GM18498 (cell line): ENCODE data around the gene TBRG1.
"Not testable (repeated sequence)": the region's sequence is repeated elsewhere in the genome, so short reads cannot be mapped to it uniquely, and the experiment has no call there.

Source experiments
- ATAC-seq: cut with Tn5 transposase; IDR thresholded peaks from one replicate; pipeline ENCODE4 v1.9.1; 2021; ENCODE audit warnings: mild to moderate bottlenecking, moderate library complexity; ENCODE audit not compliant: unreplicated experiment

The TBRG1 gene, protein sequence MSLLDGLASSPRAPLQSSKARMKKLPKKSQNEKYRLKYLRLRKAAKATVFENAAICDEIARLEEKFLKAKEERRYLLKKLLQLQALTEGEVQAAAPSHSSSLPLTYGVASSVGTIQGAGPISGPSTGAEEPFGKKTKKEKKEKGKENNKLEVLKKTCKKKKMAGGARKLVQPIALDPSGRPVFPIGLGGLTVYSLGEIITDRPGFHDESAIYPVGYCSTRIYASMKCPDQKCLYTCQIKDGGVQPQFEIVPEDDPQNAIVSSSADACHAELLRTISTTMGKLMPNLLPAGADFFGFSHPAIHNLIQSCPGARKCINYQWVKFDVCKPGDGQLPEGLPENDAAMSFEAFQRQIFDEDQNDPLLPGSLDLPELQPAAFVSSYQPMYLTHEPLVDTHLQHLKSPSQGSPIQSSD

DNA sequence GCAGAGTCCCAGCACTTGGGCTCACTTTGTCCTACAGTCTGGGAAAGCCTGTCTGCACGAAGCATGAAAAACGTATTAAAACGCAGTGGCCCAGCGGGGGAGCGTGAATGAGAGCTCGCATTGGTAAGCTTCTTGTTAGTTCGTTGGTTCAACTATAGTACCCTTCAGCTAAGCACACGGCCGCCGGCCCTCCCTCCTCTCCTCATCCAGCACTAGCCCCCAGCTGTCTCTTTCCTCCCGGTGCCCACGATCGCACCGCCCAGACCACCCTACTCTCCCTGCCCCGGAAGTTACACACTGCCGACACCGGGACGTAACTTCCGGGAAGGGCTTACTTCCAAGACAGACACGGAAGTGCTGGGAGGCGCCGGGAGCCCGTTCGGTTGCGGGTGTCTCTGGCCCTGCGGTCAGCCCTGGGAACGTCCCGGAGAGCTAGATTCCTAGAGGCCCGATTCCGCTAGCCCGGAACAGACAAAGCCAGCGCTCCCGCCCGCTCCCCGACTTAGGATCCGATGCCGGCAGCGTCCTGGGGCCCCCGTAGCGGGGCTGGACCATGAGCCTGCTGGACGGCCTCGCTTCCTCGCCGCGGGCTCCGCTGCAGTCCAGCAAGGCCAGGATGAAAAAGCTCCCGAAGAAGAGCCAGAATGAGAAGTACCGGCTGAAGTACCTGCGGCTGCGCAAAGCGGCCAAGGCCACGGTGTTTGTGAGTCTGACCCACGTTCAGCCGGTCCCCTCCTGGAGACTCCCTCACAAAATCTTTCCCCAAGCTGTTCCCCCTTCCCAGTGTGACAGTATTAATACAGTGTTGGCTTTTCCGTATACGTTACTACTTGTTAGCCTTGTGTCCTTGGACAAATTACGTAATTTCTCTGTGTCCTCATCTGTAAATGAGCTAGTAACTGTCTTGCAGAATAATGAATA, at the start of gene TBRG1:
Gene TBRG1, plus strand, starts transcription at position 334 of the 921 bp plus-strand sequence. Its CDS starts 220 bp downstream, at position 554.
- peak; percentile 99 for ATAC-seq

DNA sequence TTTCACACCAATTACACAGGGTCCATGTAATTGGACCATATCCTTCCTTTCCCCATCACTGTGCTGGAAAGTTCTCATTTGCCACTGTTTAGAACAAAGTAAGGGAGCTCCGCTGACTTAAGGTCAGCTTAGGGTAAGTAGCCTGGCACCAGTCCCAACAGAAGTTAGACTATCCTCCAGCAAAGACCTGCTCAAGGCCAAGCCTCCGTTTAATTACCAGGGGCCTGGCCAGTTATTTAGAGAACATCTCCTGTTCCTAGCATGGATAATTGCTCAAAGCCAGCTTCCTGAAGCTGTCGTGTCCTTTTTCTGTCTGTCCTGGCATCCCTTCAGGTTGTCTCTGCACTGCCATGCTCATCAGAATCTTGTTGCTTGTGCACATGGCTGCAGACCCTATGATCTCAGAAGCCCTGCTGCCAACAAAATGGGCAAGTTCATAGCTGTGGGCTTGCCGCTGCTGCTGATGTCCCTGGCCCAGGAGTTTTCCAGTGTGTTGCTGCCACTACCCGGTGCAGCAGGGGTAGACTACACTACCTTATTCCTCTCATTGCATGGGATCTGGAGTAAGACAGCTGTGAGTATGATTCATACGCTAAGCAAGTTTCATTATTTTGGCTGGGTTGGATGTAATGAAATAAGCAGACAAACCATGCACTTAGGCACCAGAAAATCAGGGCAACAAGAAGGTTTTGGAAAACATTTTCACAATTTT, 44.8 kb upstream of the TBRG1 start:
- ATAC-seq, result no peak

DNA sequence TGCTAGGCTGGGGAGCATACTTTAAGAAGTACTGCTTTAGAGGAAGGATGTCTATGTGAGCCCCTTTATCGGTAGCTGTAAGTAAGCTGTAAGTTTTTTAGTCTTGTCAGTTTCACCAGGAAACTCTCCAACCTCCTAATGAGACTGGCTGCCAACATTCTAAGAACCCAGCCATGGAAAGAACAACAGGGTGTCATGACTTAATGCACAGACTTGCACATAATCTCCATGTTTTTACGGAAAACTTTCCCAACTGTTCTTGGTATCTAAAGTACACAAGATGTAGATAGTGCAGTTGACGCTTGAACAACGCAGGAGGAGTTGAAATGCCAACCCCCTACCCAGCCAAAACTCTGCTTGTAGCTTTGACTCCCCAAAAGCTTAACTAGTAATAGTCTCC, 43.9 kb upstream of the TBRG1 start:
- ATAC-seq, result no peak

DNA sequence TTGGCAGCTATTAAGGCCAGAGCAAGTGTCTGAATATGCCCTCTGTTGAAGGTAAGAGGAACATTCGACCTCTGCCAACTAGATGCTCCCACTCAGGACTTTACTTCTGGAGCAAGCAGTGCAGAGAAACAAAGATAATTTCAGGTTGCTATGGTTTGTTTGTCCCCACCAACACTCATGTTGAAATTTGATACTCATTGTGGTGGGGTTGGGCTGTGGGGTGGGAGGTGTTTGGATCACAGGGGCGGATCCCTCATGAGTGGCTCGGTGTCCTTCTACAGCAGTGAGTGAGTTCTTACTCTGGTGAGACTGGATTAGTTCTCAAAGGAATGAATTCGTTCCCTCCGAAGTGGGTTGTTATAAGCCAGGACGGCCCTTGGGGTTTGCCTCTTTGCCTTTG, 40.8 kb upstream of the TBRG1 start:
- ATAC-seq, result no peak

DNA sequence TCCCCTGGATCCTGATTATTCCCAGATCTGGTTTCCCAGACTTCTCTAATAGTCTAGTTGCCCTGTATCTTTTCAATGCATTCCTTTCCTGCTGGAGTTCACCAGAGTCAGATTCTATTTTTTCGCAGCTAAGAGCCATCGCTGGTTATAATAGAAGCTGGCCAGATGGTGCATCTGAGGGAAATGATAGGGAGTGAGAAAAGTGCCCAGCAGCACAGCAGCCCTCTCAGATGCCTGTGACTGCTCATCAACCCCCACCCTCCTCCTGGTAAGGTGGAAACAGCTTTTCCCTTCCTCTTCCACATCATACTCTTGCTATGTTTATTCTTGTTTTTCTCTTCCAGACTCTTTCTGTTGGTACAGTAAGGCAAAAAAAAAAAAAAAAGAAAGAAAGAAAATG, 40.1 kb upstream of the TBRG1 start:
- no peak for ATAC-seq

DNA sequence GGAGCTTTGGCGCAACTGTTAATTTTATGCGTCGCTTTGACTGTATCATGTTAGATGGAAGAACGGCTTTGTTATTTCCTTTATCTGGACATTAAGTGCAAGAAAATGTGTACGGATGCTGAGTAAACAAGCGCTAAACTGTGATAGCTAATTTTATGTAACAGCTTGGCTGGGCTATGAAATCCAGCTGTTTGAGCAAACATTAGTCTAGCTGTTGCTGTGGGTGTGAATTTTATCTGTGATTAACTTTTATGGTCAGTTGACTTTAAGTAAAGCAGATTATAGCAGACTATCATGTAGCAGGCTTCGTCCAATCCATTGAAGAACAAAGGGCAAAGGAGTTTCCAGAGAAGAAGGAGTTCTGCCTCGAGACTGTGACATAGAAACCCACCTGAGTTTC, 38.9 kb upstream of the TBRG1 start:
- no peak for ATAC-seq

DNA sequence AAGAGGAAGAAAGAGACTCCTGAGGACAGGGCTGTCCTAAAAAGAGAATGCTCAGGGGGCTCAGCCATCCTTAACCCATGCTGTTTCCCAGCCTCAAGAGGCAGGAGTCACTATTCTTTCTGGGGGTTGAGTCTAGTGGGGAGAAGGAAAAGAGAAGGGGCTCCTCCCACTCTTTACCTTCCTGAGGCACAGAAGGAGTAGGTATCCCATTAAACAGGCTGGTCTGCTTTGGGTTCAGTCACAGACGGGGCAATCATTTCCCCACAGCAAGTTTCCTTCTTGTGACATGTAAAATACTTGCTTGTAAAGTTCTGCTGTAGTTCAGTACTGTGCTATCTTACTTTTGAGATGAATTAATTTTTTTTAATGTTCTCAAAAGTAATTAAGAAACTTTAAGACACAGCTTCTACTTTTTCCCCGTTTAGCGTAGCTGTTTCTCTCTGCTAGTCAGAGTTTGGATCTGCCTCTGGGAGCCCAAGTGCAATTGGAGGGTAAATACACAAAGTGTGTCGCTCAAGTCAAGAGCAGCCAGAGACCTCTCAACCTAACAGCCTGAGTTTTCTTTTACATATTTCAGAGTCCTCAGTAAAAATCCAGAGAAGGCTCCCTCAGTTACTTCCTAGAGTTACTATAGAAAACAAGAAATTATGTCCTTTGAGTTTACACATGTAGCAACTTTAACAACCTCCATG, 37.8 kb upstream of the TBRG1 start:
- no peak for ATAC-seq

DNA sequence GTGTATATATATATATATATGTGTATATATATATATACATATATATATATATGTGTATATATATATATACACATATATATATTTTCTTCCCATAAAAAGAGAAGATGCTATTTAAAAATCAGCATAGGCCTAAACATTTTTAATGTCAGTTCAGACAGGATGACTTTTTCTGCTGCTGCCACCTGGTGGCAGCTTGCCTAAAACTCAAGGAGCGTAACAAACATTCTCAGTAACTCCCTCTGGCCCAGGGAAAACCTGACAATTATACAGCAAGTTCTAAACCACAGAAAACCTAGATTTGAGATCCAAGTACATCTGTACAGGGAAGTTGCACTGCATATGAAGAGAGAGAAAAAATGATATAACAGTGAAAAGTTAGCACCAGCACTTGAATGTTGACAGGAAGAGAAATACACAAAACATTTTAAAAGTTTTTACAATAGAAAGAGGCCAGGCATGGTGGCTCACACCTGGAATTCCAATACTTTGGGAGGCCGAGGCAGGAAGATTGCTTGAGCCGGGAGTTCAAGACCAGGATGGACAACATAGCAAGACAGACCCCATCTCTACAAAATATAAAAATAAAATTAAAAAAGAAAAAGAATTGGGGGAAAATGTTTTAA, 36.3 kb upstream of the TBRG1 start:
- ATAC-seq, result peak; percentile 60

DNA sequence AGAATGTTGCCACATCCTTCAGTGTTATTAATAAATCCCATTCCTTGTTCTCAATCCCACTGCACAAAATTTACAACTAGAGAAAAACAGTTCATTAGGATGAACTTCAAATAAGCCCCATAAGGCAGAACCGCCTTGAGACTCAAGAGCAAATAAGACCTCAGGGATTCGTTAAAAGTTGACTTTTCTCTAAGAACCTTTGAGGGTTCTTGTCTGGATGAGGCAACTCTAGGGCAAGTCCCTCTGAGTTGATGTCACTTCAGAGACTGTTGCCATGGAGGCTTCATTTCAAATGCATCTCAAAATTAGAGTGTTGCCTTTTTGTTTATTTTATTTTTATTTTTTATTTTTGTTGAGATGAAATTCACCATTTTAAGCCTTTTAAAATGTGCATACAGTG, 31.2 kb upstream of the TBRG1 start:
- no peak for ATAC-seq

DNA sequence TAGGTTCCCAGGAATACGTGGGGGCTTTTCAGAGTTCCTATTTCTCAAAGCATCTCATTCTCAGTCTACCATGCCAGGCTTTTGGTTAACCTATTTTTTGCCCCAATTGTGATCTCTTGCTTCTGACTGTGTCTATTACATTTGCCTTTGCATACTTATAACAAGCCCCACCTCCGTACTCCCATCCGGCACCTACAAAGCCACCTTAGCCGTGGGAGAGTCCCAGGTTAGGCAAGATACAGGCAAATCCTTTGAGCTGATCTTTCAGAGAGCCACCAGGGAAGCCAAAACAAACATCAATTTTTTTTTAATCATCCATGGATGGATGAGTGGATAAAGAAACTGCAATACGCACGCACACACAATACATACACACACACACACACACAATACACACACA, 30.0 kb upstream of the TBRG1 start:
- no peak for ATAC-seq

DNA sequence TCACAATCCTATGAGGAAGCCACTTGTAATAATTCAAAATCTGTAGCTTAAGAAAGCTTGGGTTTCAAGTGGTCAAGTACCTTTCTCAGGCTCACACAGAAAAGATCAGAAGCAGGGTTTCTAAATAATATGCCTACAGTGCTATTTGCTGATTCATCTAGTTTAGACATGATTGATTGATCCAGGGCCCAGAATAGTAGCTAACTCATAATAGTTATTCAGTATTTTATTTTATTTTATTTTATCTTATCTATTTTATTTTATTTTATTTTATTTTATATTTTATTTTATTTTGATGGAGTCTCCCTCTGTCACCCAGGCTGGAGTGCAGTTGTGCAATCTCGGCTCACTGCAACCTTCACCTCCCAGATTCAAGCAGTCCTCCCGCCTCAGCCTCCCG, 27.4 kb upstream of the TBRG1 start:
- ATAC-seq, result no peak

DNA sequence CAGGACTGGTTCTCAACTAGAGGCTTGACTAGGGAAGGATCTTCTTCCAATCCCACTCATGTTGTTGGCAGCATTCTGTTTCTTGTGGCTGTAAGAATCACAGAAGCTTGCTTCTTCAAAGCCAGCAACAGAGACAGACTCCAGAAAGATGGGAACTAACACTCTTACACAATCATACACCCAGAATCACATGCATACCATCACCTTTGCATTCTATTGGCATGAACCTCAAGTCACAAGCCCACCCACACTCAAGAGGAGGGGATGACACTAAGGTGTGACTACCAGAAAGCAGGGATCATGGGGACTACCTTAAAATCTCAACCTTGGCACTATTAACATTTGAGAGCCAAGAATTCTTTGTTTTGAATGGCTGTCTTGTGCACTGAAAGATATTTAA, 25.0 kb upstream of the TBRG1 start:
- ATAC-seq, result no peak

DNA sequence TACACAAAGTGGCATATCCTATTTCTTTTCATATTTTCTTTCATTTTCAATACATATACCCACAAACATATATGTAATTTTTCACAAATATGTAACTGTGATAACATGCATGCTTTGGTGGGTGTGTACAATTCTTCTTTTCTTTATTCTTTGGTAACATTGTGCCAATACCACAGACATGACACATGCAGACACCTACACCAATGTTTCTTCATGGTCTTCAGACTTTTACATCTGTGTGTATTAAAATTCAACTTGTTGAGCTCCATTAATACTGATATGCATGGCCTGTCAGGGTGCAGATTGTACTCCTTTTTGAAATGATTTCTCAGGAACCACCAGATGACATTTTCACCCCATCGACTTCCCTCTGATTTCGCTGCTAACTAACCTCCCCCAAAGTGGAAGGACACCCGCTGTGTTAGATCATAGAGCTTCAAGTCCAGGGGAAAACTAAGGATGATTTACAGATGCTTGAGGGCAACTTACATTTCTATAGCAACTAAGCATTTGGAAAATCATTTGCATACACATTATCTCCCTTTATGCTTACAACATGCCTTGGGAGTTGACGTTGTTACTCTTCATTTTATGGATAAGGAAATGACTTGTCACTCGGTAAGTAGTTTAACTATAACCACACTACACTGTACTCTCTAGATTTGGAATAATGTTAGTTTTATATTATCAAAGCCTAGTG, 21.9 kb upstream of the TBRG1 start:
- ATAC-seq, result no peak

DNA sequence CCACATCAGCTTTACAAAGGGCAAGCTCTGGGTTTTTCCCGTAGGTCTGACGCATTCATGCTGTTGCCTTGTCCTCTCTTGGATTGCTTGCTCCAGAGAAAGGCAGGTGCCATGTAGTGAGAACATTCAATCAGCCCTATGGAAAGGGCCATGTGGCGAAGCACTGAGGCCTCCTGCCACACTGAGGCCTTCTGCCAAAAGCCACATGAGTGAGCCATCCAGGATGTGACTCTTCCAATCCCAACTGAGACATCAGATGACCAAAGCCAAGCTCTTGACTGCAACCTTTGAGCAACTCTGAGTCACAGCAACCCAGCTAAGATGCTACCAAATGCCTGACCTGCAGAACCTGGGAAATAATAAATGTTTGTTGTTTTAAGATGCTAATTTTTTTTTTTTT, 20.5 kb upstream of the TBRG1 start:
- ATAC-seq, result no peak

DNA sequence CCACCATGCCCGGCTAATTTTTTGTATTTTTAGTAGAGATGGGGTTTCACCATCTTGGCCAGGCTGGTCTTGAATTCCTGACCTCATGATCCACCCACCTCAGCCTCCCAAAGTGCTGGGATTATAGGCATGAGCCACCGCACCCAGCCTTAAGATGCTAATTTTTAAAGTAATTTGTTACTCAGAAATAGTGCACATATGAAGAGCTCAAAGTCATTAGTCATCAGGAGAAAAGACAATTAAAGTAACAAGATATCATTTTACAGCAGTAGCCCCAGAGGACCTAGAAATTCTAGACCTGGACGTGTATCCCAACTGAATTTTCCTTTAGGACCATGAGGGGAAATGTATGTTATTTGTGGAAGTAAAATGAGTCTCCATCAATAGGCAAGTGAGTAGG, 19.9 kb upstream of the TBRG1 start:
- ATAC-seq, result not testable (repeated sequence)

DNA sequence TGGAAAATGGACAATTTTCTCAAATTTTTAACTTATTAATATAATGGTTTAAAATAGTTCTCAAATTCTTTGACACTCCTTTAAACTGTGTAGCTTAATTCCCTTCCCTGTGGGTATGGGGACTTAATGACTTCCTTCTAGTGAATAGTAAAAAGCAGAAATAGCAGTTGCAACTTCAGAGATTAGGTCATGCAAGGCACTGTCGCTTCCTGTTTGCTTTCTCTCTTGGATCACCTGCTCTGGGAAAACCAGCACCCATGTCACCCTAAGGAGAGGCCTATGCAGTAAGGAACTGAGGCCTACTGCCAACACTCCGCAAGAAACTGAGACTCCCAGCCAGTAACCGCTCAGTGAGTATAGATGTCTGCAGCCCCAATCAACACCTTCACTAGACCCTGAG, 16.9 kb upstream of the TBRG1 start:
- ATAC-seq, result no peak

DNA sequence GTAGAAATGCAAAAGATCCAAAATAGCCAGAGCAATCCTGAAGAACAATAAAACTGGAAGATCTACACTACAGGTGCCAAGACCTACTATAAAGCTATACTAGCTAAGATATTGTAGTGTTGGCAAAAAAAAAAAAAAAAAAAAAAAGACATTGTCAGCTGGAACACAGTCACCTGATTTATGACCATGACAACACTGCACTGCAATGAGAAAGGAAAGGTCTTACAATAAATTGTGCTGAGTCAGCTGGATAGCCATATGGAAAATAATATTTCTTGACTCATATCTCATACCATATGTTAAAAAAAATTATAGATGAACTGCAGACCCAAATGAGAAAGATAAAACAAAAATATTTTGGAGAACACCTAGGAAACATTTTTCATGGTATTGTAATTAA, 14.5 kb upstream of the TBRG1 start:
- no peak for ATAC-seq

DNA sequence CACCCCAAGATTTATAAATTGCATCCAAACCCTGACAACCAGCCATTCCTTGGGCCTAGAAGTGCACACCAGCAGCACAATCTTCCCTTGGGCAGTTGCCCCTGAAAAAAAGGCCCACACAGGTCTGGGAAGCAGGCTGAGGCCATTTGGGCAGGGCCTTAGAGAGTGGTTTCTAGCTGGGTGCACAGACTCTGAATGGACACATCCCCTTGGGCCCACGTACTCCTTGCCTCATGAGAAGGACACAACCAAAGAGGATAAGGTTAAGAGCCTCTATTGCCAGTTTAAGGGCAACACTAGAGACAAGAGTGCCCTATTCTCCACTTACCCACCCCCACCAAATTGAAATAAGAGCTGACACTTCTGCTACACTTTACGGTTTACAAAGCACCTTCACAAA, 12.4 kb upstream of the TBRG1 start:
- no peak for ATAC-seq

DNA sequence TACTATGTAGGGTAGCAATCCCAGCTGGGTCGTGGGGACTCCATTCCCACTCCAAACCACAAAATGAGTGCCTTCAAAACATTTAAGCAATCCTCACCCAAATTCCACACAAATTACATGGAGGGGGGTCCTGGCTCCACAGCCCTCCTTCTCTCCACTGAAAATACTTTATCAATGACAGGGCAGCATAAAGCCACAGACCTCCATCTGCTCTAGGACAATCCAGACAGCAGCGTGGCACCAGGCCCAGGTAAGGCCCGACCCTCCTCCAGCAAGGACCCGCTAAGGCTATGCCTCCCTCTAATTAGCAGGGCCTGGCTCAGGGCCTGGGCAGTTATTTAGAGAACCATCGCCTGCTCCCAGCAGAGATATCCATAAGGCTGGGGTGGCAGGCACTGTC, 11.6 kb upstream of the TBRG1 start, which contains the start of gene PANX3:
Gene PANX3, plus strand, starts transcription at position 365 of the 400 bp plus-strand sequence. CDS start 129 bp downstream, outside the sequence.
- no peak for ATAC-seq

DNA sequence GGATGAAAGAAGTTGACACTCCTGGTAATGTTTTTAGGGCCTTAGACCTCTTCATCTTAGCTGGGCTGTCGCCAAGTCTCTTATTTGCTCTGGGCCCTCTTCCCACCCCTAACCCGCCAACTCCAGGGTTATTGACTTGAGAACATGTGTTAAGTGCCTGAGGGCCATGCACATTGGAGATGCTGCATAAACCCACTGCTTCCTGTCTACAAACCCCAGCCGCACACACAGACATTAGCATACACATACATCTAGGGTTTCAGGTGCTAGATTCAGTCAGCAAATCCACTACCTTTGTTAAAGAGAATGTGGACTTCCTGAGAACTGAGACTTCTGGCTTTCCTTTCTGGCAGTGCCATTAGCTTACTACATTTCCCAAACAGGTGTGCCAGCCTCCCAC, 10.6 kb upstream of the TBRG1 start:
- ATAC-seq, result peak; percentile 60
